ENCODE measurements around the gene PILRA. TPM values are rescaled to one million over a fixed set of nuclear protein-coding genes. Genes with fewer than 3 reads are reported as not detected.
"Not testable (repeated sequence)": the region's sequence is repeated elsewhere in the genome, so short reads cannot be mapped to it uniquely, and the experiment has no call there.

Gene PILRA
- total RNA-seq, 3 donors from 2014 or later = 0.38 to 6.6 (median 1.1) TPM

DNA sequence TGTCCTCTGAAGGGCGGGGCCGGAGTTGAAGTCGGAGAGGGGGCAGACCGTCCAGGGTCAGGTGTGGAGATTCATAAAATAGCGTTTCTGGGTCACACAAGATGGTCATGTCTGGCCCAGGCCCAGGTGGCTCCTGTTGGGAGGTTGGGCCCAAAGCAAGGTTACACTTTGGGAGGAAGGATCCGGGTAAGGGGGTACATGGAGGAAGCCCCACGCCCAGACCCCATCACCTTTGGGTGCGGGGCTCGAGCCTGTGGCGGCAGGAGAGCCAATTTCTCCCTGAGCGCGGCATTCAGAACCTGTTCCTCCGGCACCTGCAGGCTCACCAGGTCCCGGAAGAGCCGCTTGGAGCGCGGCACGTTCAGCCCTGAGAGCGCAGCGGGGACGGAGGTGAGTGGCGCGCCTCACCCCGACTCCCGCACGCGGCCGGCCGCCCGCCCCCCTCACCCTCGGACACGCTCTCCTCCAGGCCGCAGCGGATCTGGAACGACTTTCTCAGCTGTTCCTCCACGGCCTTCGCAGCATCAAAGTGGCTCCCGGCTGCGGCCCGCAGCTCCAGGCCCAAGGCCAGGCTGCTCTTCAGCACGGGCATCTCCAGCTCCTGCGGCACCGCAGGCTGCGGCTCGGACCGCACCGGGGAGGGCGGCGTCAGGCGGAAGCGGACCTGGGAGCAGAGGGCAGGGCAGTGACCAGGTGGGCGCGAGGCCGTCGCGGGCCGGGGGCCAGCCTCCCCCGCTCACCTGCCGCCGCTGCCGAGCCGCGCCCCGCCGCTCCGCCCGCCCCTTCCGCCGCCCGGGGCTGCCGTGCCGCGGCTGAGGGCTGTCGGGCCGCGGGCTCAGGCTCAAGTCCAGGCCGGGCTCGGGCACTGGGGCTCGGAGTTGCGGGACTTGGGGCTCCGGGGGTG, 62.4 kb downstream of the PILRA start:
- H3K36me3 Mint-ChIP-seq (ENCODE audit: insufficient read depth) = peaks cover 31% of the 10 kb centered on the region
- no peaks in the 10 kb centered on the region for H3K27me3 Mint-ChIP-seq (ENCODE audit: low read depth)
- ATAC-seq = peak; percentile 48 to 49
- peak overlapping the region; percentile 93 for H3K4me3 Mint-ChIP-seq
- peak; percentile 42 for DNase-seq
- H3K9me3 Mint-ChIP-seq = no peaks in the 10 kb centered on the region
- peaks cover 42% of the 10 kb centered on the region for H3K4me1 Mint-ChIP-seq (ENCODE audit: low read depth)

GRCh38 chr7:100437150-100438100, 64.1 kb downstream of the PILRA start:
- ATAC-seq (no peak), DNase-seq (no peak)
- Mint-ChIP-seq H3K4me3 (peak overlapping the region; percentile 16), H3K27me3 (ENCODE audit: low read depth) (no peaks in the 10 kb centered on the region), H3K9me3 (no peaks in the 10 kb centered on the region), H3K36me3 (ENCODE audit: insufficient read depth) (peaks cover 24% of the 10 kb centered on the region), H3K4me1 (ENCODE audit: low read depth) (peaks cover 27% of the 10 kb centered on the region)

DNA sequence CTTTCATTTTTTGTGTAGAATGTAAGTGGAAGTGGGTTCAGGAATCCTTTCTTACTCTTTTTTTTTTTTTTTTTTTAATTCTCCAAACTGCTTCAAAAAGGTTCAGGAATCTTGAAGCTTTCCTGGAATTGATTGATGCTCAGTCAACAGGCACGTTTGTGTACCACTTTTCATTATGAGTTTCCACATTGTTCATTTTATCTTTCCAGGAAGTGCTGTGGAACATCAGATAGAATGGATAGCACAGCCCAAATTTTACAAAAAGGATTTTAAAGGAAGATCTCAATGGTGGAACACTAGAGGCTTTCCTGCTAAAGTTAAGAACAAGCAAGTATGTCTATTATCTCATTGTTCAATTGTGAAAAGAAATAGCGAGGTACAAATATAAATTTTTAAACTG, 64.9 kb downstream of the PILRA start:
- DNase-seq = no peak

GRCh38 chr7:100438731-100439130, 65.4 kb downstream of the PILRA start:
- not testable (repeated sequence) for ATAC-seq, H3K4me3 Mint-ChIP-seq

More for the DNA sequence above, 64.9 kb downstream of the PILRA start:
- peaks cover 22% of the 10 kb centered on the region for H3K4me1 Mint-ChIP-seq (ENCODE audit: low read depth)
- no peaks in the 10 kb centered on the region for H3K9me3 Mint-ChIP-seq
- no peaks in the 10 kb centered on the region for H3K27me3 Mint-ChIP-seq (ENCODE audit: low read depth)
- H3K4me3 Mint-ChIP-seq = no peak overlapping the region
- H3K36me3 Mint-ChIP-seq (ENCODE audit: insufficient read depth) = peaks cover 19% of the 10 kb centered on the region
- no peak for ATAC-seq

GRCh38 chr7:100439244-100439643, 66.0 kb downstream of the PILRA start:
- not testable (repeated sequence) for H3K27me3 Mint-ChIP-seq (ENCODE audit: low read depth); ATAC-seq; H3K9me3 Mint-ChIP-seq; H3K4me3 Mint-ChIP-seq; DNase-seq
- H3K4me1 Mint-ChIP-seq (ENCODE audit: low read depth) = peaks cover 14% of the 10 kb centered on the region
- H3K36me3 Mint-ChIP-seq (ENCODE audit: insufficient read depth) = peaks cover 13% of the 10 kb centered on the region

More at GRCh38 chr7:100438731-100439130, 65.4 kb downstream of the PILRA start:
- DNase-seq; H3K9me3 Mint-ChIP-seq; H3K27me3 Mint-ChIP-seq (ENCODE audit: low read depth): not testable (repeated sequence)
- Mint-ChIP-seq H3K36me3 (ENCODE audit: insufficient read depth) (peaks cover 16% of the 10 kb centered on the region), H3K4me1 (ENCODE audit: low read depth) (peaks cover 17% of the 10 kb centered on the region)

DNA sequence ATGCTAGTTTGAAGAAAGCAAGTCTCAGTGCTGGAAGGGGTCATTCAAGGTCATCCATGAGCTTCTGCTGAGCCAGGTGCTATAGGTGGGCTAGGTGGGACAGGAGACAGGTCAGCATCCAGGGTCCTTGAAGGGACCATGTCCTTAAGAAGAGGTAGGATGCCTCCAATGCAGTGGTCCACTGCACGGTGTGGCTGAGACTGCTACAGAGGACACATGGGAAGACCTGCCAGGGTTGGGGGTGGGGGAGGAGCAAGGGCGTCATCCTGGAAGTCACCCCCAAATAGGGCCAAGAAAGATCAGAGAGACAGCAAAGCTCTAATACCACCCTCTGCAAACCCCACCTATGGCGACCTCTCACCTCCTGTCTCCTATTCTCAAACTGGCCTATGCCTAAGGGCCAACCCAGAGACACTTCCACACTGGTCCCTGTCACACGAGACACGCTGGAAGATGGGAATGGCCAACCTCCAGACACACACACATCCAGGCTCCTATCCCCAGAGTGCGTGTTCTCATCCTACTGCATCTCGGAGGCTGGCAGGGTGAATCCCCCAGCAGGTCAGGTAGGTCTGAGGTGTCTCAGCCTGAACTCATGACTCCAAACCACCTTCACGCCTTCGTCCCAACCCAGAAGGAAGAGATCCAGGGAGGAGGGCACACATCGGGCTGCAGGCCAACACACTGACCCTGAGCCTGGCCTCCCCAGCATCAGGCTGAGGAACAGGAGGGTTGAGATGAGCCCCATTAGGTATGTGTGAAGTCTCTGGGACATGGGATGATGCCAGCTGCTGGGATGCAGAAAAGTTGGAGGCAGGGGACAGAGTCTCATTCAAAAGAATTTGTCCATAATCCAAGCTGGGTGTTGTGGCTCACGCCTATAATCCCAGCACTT, 68.6 kb downstream of the PILRA start:
- H3K4me1 Mint-ChIP-seq (ENCODE audit: low read depth) = peaks cover 14% of the 10 kb centered on the region
- ATAC-seq = no peak

DNA sequence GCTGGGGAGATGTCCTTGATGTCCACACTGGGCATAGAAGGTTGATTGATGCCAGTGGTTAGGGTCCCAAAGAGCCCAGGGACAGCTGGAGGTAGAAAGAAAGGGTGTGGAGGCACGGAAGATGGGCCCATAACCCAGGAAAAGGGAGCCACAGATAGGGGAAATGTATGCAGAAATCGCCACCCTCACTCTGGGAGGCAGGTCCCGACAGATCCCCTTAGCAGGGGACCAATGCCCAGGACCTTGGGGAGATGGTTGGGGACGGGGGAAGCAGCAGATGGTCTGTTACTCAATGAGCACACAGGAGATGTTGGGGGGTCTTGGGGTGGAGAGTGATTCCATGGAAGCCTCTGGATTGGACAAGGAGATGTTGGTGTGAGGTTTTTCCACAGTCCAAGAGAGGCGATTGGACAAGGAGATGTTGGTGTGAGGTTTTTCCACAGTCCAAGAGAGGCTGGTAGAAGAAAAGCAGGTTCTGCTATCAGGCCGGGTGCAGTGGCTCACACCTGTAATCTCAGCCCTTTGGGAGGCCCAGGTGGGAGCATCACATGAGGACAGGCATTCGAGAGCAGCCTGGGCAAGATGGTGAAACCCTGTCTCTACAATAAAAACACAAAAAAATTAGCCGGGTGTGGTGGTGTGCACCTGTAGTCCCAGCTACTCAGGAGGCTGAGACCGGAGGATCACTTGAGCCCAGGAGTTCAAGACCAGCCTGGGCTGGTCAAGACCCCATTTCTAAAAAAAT, 70.0 kb downstream of the PILRA start:
- peaks cover 14% of the 10 kb centered on the region for H3K4me1 Mint-ChIP-seq (ENCODE audit: low read depth)
- no peaks in the 10 kb centered on the region for H3K27me3 Mint-ChIP-seq (ENCODE audit: low read depth)
- no peak overlapping the region for H3K4me3 Mint-ChIP-seq
- H3K36me3 Mint-ChIP-seq (ENCODE audit: insufficient read depth) = no peaks in the 10 kb centered on the region
- DNase-seq = no peak
- no peaks in the 10 kb centered on the region for H3K9me3 Mint-ChIP-seq
- no peak for ATAC-seq

More for the DNA sequence above, 68.6 kb downstream of the PILRA start:
- Mint-ChIP-seq H3K9me3 (no peaks in the 10 kb centered on the region), H3K36me3 (ENCODE audit: insufficient read depth) (no peaks in the 10 kb centered on the region), H3K4me3 (no peak overlapping the region), H3K27me3 (ENCODE audit: low read depth) (no peaks in the 10 kb centered on the region)
- DNase-seq = no peak

- Mint-ChIP-seq H3K4me3 (no peak overlapping the region), H3K36me3 (ENCODE audit: insufficient read depth) (no peaks in the 10 kb centered on the region), H3K27me3 (ENCODE audit: low read depth) (no peaks in the 10 kb centered on the region), H3K4me1 (ENCODE audit: low read depth) (peaks cover 14% of the 10 kb centered on the region), H3K9me3 (no peaks in the 10 kb centered on the region)
- DNase-seq (no peak), ATAC-seq (peak; percentile 43 to 63)
Measured at GRCh38 chr7:100444311-100445278, 71.3 kb downstream of the PILRA start.

- Mint-ChIP-seq H3K9me3 (no peaks in the 10 kb centered on the region), H3K4me1 (ENCODE audit: low read depth) (peaks cover 17% of the 10 kb centered on the region), H3K36me3 (ENCODE audit: insufficient read depth) (no peaks in the 10 kb centered on the region), H3K27me3 (ENCODE audit: low read depth) (no peaks in the 10 kb centered on the region), H3K4me3 (no peak overlapping the region)
- ATAC-seq = no peak
- DNase-seq = no peak
Measured at GRCh38 chr7:100446040-100446439, 72.8 kb downstream of the PILRA start.

GRCh38 chr7:100447363-100447762, 74.1 kb downstream of the PILRA start:
- not testable (repeated sequence) for H3K27me3 Mint-ChIP-seq (ENCODE audit: low read depth); H3K9me3 Mint-ChIP-seq; DNase-seq; ATAC-seq; H3K36me3 Mint-ChIP-seq (ENCODE audit: insufficient read depth); H3K4me3 Mint-ChIP-seq
- peaks cover 17% of the 10 kb centered on the region for H3K4me1 Mint-ChIP-seq (ENCODE audit: low read depth)

DNA sequence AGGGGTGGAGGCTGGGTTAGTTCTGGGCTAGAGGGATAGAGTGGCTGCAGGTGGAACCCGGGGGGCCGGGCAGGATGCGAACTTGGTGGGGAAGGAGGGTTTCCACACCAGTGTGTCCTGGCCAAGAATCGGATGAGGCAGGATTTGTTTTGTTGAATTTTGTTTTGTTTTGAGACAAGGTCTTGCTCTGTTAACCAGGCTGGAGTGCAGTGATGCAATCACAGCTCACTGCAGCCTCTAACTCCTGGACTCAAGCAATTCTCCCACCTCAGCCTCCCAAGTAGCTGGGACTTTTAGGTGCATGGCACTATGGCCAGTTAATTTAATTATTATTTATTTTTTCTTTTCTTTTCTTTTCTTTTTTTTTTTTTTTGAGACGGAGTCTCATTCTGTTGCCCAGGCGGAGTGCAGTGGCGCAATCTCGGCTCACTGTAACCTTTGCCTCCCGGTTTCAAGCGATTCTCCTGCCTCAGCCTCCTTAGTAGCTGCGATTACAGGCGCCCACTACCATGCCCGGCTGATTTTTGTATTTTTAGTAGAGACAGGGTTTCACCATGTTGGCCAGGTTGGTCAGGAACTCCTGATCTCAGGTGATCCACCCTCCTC, 76.0 kb downstream of the PILRA start:
- no peak for ATAC-seq
- no peak overlapping the region for H3K4me3 Mint-ChIP-seq
- H3K27me3 Mint-ChIP-seq (ENCODE audit: low read depth) = no peaks in the 10 kb centered on the region
- no peak for DNase-seq
- H3K9me3 Mint-ChIP-seq = no peaks in the 10 kb centered on the region
- peaks cover 13% of the 10 kb centered on the region for H3K4me1 Mint-ChIP-seq (ENCODE audit: low read depth)
- no peaks in the 10 kb centered on the region for H3K36me3 Mint-ChIP-seq (ENCODE audit: insufficient read depth)

Data from activated T-cell treated with anti-CD3 and anti-CD28 coated beads, Interleukin-2, amount 50 U/mL, for 4 hours (primary cell).